Activated CD8-positive, alpha-beta memory T cell treated with anti-CD3 and anti-CD28 coated beads, Interleukin-2, amount 50 U/mL, for 4 hours (primary cell): ENCODE results near the gene MITF.

Experiments
- DNase-seq: peaks from one replicate; pipeline ENCODE4 v3.0.0-alpha.2; 2020

Gene MITF

GRCh38 chr3:69983546-69984265 is 244.4 kb downstream of the MITF start:
- DNase-seq: no peak

- DNase-seq: no peak
Observed at GRCh38 chr3:69985266-69985665, 246.0 kb downstream of the MITF start.

GRCh38 chr3:69986419-69986818 is 247.2 kb downstream of the MITF start:
- no peak for DNase-seq

DNA sequence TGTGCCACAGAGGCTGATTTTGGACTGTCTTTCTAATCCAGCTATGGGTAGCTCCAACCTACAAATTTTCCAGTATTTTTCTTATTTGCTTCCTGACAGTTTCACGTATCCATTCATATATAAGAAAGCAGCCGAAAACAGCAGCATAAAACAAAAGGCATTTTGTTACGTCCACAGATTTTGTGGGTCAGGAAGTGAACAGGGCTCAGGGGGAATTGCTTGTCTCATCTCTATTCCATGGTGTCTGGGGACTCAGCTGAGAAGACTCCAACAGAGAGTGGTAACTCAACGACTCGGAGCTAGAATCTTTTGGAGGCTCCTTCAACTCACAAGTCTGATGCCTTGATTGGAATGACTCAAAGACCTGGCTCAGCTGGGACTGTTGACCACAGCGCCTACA is 248.6 kb downstream of the MITF start:
- no peak for DNase-seq

DNA sequence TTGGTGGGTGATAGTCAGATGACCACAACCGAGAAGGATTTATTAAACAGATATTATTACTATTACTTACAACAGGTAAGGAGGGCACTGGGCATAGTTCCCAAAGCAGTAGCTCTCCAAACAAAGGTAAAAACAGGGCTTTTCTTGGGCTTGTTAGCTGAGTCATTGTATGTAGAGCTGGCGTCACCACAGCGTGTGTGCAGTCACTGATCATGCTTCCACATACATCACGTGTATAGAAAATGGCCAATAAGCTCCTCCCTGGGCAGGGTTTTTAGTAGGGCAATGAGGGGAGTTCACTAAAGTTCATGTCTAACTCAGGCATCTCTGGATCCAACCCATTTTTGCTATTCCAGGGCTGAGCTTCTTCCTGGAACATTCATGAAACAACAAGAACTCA is 254.5 kb downstream of the MITF start:
- no peak for DNase-seq

- no peak for DNase-seq
Observed at GRCh38 chr3:69994919-69995318, 255.7 kb downstream of the MITF start.

DNA sequence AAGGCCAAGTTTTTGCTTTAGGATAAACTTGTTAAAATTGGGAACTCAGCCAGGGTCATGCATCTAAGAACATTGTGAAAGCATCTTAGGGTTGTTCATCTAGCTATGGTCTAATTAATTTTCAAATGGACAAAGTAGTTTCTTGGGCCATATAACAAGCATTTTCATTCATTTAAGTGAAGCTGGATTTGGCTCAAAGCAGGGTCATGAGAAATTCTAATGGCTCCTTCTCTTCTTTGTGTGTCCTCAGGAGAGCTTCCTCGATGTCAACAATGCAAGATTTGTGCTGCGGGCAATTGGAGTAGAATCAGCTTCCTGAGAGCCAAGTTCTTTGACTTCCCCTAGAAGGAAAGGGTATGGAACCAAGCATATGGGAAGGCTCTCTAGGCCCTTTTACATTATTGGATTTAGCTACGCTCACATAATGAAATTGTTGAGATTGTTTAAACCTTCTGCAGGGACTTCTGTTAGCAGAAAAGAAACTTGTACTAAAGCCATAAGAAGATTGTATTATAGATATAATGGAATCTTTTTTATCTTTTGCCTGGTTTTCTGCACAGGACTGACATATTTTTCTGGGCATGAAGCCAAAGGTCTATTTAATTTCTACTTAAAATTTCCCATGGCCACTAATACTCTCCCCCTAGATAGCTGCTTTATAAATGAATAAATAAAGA is 258.5 kb downstream of the MITF start:
- no peak for DNase-seq

DNA sequence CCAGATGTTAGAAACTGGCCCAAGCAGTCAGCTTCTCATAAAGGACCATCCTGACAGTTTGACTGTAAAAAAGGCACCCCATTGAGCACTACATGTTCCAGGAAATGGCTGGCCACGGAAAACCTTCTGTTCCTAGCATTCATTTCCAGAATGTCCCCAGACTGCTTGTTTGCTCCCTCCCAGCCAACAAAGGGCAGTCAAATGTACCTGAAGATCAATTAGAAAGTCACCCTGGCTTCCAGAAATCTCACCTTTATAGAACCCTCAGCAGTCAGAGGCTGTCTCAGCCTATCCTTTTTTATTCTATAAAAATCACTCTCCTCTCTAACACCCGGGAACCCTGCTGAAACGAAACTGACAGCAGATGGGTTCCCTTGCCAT is 259.5 kb downstream of the MITF start:
- DNase-seq: no peak

GRCh38 chr3:69999140-70000027 is 260.1 kb downstream of the MITF start, which contains the start of gene SAMMSON:
Gene SAMMSON, plus strand, starts transcription at chr3:69999733.
- DNase-seq: no peak

- DNase-seq: no peak
Observed at GRCh38 chr3:70000028-70000410, 260.8 kb downstream of the MITF start.

DNA sequence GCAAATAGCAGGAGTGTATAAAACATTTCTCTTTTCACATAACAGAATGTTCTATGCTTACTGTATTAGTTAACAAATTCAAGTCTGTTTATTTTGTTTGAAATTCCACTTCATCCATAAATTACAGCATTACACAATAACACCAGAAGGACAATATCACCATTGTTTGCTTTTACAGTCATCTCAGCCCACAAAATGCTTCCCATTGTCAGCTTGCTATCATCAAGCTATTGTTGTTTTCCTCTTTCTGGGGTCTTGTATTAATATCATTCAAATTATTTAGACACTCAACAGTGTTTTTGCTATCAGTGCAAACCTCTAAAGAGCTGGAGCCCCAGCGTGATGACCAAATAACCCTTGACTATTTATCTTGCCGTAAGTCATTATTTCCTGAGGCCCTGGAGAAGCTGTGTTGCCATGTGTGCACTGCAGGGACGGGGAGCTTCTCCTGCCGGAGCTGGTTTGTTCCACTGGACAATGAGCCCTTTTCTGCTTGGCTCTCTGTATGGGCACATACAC is 261.4 kb downstream of the MITF start:
- DNase-seq: no peak

GRCh38 chr3:70003119-70003518 is 263.9 kb downstream of the MITF start:
- no peak for DNase-seq

DNA sequence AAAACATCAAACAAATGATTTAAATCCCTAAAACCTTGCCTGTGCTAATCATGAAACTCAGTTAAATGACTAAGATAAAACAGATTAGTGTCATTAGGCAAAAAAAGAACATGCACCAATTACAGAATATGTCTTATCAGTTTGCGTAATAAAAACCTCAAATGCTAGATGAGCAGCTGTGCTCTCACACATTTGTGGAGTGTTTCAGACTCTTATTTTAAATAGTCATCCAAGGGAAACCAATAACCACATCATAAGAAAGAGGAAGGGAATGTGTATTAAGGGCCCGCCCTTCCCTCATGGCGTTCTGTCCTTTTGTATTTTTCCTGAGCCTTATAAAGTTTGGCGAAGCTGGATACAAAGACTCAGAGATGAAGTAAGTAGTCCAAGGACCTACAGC is 266.8 kb downstream of the MITF start:
- no peak for DNase-seq

DNA sequence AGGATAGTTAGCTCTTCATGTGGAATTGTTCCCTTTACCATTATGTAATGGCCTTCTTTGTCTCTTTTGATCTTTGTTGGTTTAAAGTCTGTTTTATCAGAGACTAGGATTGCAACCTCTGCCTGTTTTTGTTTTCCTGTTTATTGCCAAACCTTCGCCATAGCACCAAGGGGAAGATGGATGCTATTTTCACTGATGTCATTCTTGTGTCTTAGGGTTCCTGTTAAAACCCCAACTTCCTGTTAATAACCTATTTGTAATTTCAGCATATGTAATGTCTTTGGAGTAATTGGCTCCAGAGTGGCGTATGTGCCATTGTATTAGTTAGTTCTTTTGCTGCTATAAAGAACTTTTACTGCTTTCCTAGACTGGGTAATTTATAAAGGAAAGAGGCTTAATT is 271.1 kb downstream of the MITF start:
- DNase-seq: no peak

GRCh38 chr3:70011582-70011981 is 272.3 kb downstream of the MITF start:
- no peak for DNase-seq
